Measurements from ENCODE around the gene GOLGA6L7.

DNA sequence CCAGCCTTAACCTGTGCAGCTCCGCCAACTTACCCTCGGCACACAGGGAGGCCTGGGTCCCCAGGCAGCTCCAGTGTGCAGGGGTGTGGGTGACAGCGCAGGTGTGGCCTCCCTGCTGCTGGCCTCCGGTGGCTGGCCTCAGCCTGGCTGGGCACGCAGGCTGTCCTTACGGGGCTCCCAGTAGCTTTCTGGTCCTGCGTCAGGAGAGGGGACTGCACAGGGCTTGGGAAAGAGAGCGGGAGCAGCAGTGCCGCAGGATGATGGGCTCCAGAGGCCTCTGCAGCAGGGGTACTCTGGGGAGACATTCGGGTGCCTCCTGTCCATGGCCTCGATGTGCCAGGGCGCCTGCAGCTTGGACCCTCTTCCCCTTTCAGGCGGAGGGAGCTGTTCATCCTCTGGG, 46.7 kb upstream of the GOLGA6L7 start:
- TF ChIP-seq, protein P1, sequence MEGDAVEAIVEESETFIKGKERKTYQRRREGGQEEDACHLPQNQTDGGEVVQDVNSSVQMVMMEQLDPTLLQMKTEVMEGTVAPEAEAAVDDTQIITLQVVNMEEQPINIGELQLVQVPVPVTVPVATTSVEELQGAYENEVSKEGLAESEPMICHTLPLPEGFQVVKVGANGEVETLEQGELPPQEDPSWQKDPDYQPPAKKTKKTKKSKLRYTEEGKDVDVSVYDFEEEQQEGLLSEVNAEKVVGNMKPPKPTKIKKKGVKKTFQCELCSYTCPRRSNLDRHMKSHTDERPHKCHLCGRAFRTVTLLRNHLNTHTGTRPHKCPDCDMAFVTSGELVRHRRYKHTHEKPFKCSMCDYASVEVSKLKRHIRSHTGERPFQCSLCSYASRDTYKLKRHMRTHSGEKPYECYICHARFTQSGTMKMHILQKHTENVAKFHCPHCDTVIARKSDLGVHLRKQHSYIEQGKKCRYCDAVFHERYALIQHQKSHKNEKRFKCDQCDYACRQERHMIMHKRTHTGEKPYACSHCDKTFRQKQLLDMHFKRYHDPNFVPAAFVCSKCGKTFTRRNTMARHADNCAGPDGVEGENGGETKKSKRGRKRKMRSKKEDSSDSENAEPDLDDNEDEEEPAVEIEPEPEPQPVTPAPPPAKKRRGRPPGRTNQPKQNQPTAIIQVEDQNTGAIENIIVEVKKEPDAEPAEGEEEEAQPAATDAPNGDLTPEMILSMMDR (conservative IDR thresholded peaks at IDR 0.05; ENCODE audit: low read depth in 2 of 2): no peak
- TF ChIP-seq EZH2phosphoT487 (IDR thresholded peaks at IDR 0.05; ENCODE audit: unreplicated experiment) (no peak), POLR2AphosphoS5 (IDR thresholded peaks at IDR 0.05; ENCODE audit: low read depth) (no peak), JUNB (IDR thresholded peaks at IDR 0.05; ENCODE audit: unreplicated experiment) (no peak), EZH2 (IDR thresholded peaks at IDR 0.05; ENCODE audit: low read depth, unreplicated experiment) (no peak), NANOG (IDR thresholded peaks at IDR 0.05; ENCODE audit: borderline replicate concordance) (no peak), STAT1 (IDR thresholded peaks at IDR 0.05; ENCODE audit: unreplicated experiment) (no peak), CREB1 (CRISPR knock-in tag; IDR thresholded peaks at IDR 0.05; ENCODE audit: low read depth) (no peak), ZNF114 (CRISPR knock-in tag; IDR thresholded peaks at IDR 0.05) (no peak), ZNF331 (CRISPR knock-in tag; IDR thresholded peaks at IDR 0.05; ENCODE audit: low read depth) (no peak)
- TF ChIP-seq, protein P2, sequence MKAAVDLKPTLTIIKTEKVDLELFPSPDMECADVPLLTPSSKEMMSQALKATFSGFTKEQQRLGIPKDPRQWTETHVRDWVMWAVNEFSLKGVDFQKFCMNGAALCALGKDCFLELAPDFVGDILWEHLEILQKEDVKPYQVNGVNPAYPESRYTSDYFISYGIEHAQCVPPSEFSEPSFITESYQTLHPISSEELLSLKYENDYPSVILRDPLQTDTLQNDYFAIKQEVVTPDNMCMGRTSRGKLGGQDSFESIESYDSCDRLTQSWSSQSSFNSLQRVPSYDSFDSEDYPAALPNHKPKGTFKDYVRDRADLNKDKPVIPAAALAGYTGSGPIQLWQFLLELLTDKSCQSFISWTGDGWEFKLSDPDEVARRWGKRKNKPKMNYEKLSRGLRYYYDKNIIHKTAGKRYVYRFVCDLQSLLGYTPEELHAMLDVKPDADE (IDR thresholded peaks at IDR 0.05): no peak
- TF ChIP-seq, protein P3, sequence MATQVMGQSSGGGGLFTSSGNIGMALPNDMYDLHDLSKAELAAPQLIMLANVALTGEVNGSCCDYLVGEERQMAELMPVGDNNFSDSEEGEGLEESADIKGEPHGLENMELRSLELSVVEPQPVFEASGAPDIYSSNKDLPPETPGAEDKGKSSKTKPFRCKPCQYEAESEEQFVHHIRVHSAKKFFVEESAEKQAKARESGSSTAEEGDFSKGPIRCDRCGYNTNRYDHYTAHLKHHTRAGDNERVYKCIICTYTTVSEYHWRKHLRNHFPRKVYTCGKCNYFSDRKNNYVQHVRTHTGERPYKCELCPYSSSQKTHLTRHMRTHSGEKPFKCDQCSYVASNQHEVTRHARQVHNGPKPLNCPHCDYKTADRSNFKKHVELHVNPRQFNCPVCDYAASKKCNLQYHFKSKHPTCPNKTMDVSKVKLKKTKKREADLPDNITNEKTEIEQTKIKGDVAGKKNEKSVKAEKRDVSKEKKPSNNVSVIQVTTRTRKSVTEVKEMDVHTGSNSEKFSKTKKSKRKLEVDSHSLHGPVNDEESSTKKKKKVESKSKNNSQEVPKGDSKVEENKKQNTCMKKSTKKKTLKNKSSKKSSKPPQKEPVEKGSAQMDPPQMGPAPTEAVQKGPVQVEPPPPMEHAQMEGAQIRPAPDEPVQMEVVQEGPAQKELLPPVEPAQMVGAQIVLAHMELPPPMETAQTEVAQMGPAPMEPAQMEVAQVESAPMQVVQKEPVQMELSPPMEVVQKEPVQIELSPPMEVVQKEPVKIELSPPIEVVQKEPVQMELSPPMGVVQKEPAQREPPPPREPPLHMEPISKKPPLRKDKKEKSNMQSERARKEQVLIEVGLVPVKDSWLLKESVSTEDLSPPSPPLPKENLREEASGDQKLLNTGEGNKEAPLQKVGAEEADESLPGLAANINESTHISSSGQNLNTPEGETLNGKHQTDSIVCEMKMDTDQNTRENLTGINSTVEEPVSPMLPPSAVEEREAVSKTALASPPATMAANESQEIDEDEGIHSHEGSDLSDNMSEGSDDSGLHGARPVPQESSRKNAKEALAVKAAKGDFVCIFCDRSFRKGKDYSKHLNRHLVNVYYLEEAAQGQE (IDR thresholded peaks at IDR 0.05; ENCODE audit: unreplicated experiment): no peak

Measured in GM23338 (cell line).